ENCODE data around the gene TIAL1.
"Not testable (repeated sequence)": the region's sequence is repeated elsewhere in the genome, so short reads cannot be mapped to it uniquely, and the experiment has no call there.

The TIAL1 gene

GRCh38 chr10:119567978-119568377 lies 28.8 kb downstream of the TIAL1 start:
- no peak for TF ChIP-seq CTCF (IDR thresholded peaks at IDR 0.05; ENCODE audit: low read depth, low read length)
- no peak overlapping the region for H3K4me3 ChIP-seq (ENCODE audit: low read depth, low read length)

- H3K4me3 ChIP-seq (ENCODE audit: low read depth, low read length), result no peak overlapping the region
- no peak for TF ChIP-seq CTCF (IDR thresholded peaks at IDR 0.05; ENCODE audit: low read depth, low read length)
These were observed 34.7 kb downstream of the TIAL1 start for GRCh38 chr10:119562097-119562496.

GRCh38 chr10:119559511-119559910 lies 37.3 kb downstream of the TIAL1 start:
- not testable (repeated sequence) for H3K4me3 ChIP-seq (ENCODE audit: low read depth, low read length)

GRCh38 chr10:119556081-119556480 lies 40.7 kb downstream of the TIAL1 start:
- H3K4me3 ChIP-seq (ENCODE audit: low read depth, low read length), result not testable (repeated sequence)

GRCh38 chr10:119555178-119555784 lies 41.5 kb downstream of the TIAL1 start:
- H3K4me3 ChIP-seq (ENCODE audit: low read depth, low read length), result no peak overlapping the region
- no peak for TF ChIP-seq CTCF (IDR thresholded peaks at IDR 0.05; ENCODE audit: low read depth, low read length)

GRCh38 chr10:119550827-119551226 lies 45.9 kb downstream of the TIAL1 start:
- no peak overlapping the region for H3K4me3 ChIP-seq (ENCODE audit: low read depth, low read length)
- no peak for TF ChIP-seq CTCF (IDR thresholded peaks at IDR 0.05; ENCODE audit: low read depth, low read length)

GRCh38 chr10:119549247-119549999 lies 47.3 kb downstream of the TIAL1 start:
- TF ChIP-seq CTCF (IDR thresholded peaks at IDR 0.05; ENCODE audit: low read depth, low read length), result no peak

GRCh38 chr10:119546009-119546408 lies 50.8 kb downstream of the TIAL1 start:
- no peak overlapping the region for H3K4me3 ChIP-seq (ENCODE audit: low read depth, low read length)
- TF ChIP-seq CTCF (IDR thresholded peaks at IDR 0.05; ENCODE audit: low read depth, low read length), result no peak

More at GRCh38 chr10:119549247-119549999, 47.3 kb downstream of the TIAL1 start:
- H3K4me3 ChIP-seq (ENCODE audit: low read depth, low read length), result no peak overlapping the region

Data from WI38 (cell line).